Measurements from ENCODE around the gene JMJD4. TPM values are rescaled to one million over a fixed set of nuclear protein-coding genes. Genes with fewer than 3 reads are reported as not detected.

JMJD4 gene
- total RNA-seq, 1 experiment from 2014 or later = 14.3 TPM

- H3K79me2 ChIP-seq (ENCODE audit: insufficient read depth, low read length) = peaks cover 92% of the 10 kb centered on the region
- H3K27ac ChIP-seq (ENCODE audit: low read depth, low read length) = no peak overlapping the region
- ChIA-PET POLR2A (no interaction called here), CTCF (no interaction called here), RAD21 (ENCODE audit: low non-redundant PET in 1 of 2, low total read pairs in 2 of 2, uncharacterized antibody in 2 of 2, unreplicated experiment in 2 of 2) (no interaction called here)
- ATAC-seq (no peak), DNase-seq (ENCODE audit: low read depth, low spot score) (no peak)
- H3K27me3 ChIP-seq (ENCODE audit: insufficient read depth, low read length) = no peaks in the 10 kb centered on the region
- peaks cover 8 to 9% of the 10 kb centered on the region in 2 experiments for H3K4me1 ChIP-seq (ENCODE audit: control insufficient read depth in 1 of 2, insufficient read depth in 2 of 2, low read length in 2 of 2)
- no peak overlapping the region for H3K4me3 ChIP-seq (replicated peaks in 1 of 2; ENCODE audit: low read depth in 1 of 2, low read length in 2 of 2)
- no peaks in the 10 kb centered on the region; a peak in 1 of 4 replicates for H3K36me3 ChIP-seq (ENCODE audit: control insufficient read depth in 1 of 2, insufficient read depth in 2 of 2, low read length in 2 of 2)
- H3K9me2 ChIP-seq (ENCODE audit: insufficient read depth) = no peaks in the 10 kb centered on the region
- BruUV-seq (replicated peaks) = no TSS peak
- no peak overlapping the region for H3K9ac ChIP-seq (ENCODE audit: low read length)
- no peak overlapping the region for H2AFZ ChIP-seq (ENCODE audit: low read depth, low read length, poor library complexity, severe bottlenecking)
- no peak overlapping the region for H3K4me2 ChIP-seq (ENCODE audit: low read length)
- no peaks in the 10 kb centered on the region for H4K20me1 ChIP-seq (ENCODE audit: insufficient read depth)
- TF ChIP-seq SIN3A (IDR thresholded peaks at IDR 0.05; ENCODE audit: low read depth) (no peak), ZFX (IDR thresholded peaks at IDR 0.05) (no peak), EZH2phosphoT487 (IDR thresholded peaks at IDR 0.05; ENCODE audit: borderline replicate concordance) (no peak)
- H3K9me3 ChIP-seq (ENCODE audit: control insufficient read depth in 1 of 2, insufficient read depth in 1 of 2, low read depth in 1 of 2, low read length in 2 of 2) = no peaks in the 10 kb centered on the region
- intact Hi-C loops (cut with micrococcal nuclease) = no loop called here
These were observed 4.5 kb upstream of the JMJD4 start for GRCh38 chr1:227739636-227740035.

GRCh38 chr1:227738820-227739219 lies 3.7 kb upstream of the JMJD4 start:
- no peak overlapping the region for H3K4me2 ChIP-seq (ENCODE audit: low read length)
- POLR2A ChIA-PET = no interaction called here
- H3K79me2 ChIP-seq (ENCODE audit: insufficient read depth, low read length) = peaks cover 92% of the 10 kb centered on the region
- no peaks in the 10 kb centered on the region for H3K27me3 ChIP-seq (ENCODE audit: insufficient read depth, low read length)
- peaks cover 0 to under 1% of the 10 kb centered on the region in 2 experiments; a peak in 2 of 4 replicates for H3K36me3 ChIP-seq (ENCODE audit: control insufficient read depth in 1 of 2, insufficient read depth in 2 of 2, low read length in 2 of 2)
- ATAC-seq = no peak
- peaks cover 9 to 15% of the 10 kb centered on the region in 2 experiments for H3K4me1 ChIP-seq (ENCODE audit: control insufficient read depth in 1 of 2, insufficient read depth in 2 of 2, low read length in 2 of 2)
- BruUV-seq (replicated peaks) = no TSS peak
- no peak overlapping the region for H2AFZ ChIP-seq (ENCODE audit: low read depth, low read length, poor library complexity, severe bottlenecking)
- no peak overlapping the region for H3K9ac ChIP-seq (ENCODE audit: low read length)
- TF ChIP-seq EZH2phosphoT487 (IDR thresholded peaks at IDR 0.05; ENCODE audit: borderline replicate concordance) = no peak
- no peak for TF ChIP-seq SIN3A (IDR thresholded peaks at IDR 0.05; ENCODE audit: low read depth)
- TF ChIP-seq ZFX (IDR thresholded peaks at IDR 0.05) = no peak
- no peak for TF ChIP-seq EGR1 (IDR thresholded peaks at IDR 0.05; ENCODE audit: low read depth)
- TF ChIP-seq SRF (IDR thresholded peaks at IDR 0.05; ENCODE audit: low read depth) = no peak
- TF ChIP-seq REST (IDR thresholded peaks at IDR 0.05; ENCODE audit: low read depth) = no peak
- TF ChIP-seq ATF3 (IDR thresholded peaks at IDR 0.05) = no peak
- TF ChIP-seq EZH2 (IDR thresholded peaks at IDR 0.05) = no peak
- no peak for TF ChIP-seq RAD21 (IDR thresholded peaks at IDR 0.05; ENCODE audit: low read depth)
- no peak for TF ChIP-seq CTCF (IDR thresholded peaks at IDR 0.05 in 2 of 3, conservative IDR thresholded peaks at IDR 0.05 in 1 of 3; ENCODE audit: borderline replicate concordance in 1 of 3, insufficient read depth in 1 of 3, low read depth in 2 of 3, low read length in 2 of 3)
- no peak for TF ChIP-seq FOSL1 (IDR thresholded peaks at IDR 0.05; ENCODE audit: low read depth)
- no peaks in the 10 kb centered on the region for H3K9me2 ChIP-seq (ENCODE audit: insufficient read depth)
- H3K27ac ChIP-seq (ENCODE audit: low read depth, low read length) = no peak overlapping the region
- no peak overlapping the region for H3K4me3 ChIP-seq (replicated peaks in 1 of 2; ENCODE audit: low read depth in 1 of 2, low read length in 2 of 2)
- intact Hi-C loops (cut with micrococcal nuclease) = no loop called here
- RAD21 ChIA-PET (ENCODE audit: low non-redundant PET in 1 of 2, low total read pairs in 2 of 2, uncharacterized antibody in 2 of 2, unreplicated experiment in 2 of 2) = no interaction called here
- no peaks in the 10 kb centered on the region for H3K9me3 ChIP-seq (ENCODE audit: control insufficient read depth in 1 of 2, insufficient read depth in 1 of 2, low read depth in 1 of 2, low read length in 2 of 2)
- DNase-seq (ENCODE audit: low read depth, low spot score) = no peak
- no peaks in the 10 kb centered on the region for H4K20me1 ChIP-seq (ENCODE audit: insufficient read depth)
- CTCF ChIA-PET = no interaction called here
